ENCODE data around the gene GAS6. TPM values are rescaled to one million over a fixed set of nuclear protein-coding genes. Genes with fewer than 3 reads are reported as not detected.
A peak's percentile ranks its signal among the peaks of the same experiment; 100 is the strongest.

Gene GAS6
- total RNA-seq, 2 donors from 2014 or later, result 83.0 to 145 TPM

DNA sequence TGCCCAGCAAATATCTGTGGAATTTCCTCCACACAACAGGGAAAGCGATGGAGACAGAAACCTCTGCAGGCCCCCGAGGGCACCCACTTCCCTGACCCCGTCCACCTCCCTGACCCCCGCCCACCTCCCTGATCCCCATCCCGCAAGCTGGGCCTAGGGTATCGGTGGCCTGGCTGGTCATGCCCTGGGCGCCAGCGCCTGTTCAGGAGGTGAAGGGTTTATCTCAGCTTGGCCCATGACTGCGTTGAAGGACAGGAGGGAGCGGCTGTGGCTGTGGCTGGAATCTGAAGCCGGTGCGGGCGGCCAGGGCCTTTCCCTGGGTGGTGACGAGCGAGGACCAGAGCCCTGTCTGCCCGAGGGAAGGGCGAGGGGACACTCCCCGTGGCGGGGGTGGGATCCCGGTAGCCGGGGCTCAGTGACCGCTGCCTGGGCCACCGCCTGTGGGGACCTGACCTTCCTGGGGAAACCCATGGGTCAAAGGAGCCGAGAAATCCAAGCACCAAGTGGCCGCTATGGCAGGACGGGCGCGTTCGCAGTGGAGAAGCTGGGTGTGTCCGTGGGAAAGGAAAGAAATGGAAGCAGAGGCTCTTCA is 20.7 kb downstream of the GAS6 start:
- H3K36me3 ChIP-seq (replicated peaks in 1 of 2; ENCODE audit: insufficient read depth in 1 of 2, low read depth in 2 of 2), result no peaks in the 10 kb centered on the region
- no peaks in the 10 kb centered on the region for H3K9me3 ChIP-seq
- ATAC-seq (no peak), DNase-seq (no peak)
- no peak for TF ChIP-seq POLR2A (IDR thresholded peaks at IDR 0.05)
- TF ChIP-seq, protein P1, sequence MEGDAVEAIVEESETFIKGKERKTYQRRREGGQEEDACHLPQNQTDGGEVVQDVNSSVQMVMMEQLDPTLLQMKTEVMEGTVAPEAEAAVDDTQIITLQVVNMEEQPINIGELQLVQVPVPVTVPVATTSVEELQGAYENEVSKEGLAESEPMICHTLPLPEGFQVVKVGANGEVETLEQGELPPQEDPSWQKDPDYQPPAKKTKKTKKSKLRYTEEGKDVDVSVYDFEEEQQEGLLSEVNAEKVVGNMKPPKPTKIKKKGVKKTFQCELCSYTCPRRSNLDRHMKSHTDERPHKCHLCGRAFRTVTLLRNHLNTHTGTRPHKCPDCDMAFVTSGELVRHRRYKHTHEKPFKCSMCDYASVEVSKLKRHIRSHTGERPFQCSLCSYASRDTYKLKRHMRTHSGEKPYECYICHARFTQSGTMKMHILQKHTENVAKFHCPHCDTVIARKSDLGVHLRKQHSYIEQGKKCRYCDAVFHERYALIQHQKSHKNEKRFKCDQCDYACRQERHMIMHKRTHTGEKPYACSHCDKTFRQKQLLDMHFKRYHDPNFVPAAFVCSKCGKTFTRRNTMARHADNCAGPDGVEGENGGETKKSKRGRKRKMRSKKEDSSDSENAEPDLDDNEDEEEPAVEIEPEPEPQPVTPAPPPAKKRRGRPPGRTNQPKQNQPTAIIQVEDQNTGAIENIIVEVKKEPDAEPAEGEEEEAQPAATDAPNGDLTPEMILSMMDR (IDR thresholded peaks at IDR 0.05), result no peak
- intact Hi-C loops (cut with DNase I), result no loop called here
- no peaks in the 10 kb centered on the region for H3K27me3 ChIP-seq
- WGBS, 2 donors, result 88% methylated on average over 25 to 28 of the region's 30 CpGs
- H3K4me3 ChIP-seq, result no peak overlapping the region
- H3K4me1 ChIP-seq, result peaks cover 33% of the 10 kb centered on the region
- H3K27ac ChIP-seq, result peak overlapping the region in 1 of 4 donors; percentile 25

DNA sequence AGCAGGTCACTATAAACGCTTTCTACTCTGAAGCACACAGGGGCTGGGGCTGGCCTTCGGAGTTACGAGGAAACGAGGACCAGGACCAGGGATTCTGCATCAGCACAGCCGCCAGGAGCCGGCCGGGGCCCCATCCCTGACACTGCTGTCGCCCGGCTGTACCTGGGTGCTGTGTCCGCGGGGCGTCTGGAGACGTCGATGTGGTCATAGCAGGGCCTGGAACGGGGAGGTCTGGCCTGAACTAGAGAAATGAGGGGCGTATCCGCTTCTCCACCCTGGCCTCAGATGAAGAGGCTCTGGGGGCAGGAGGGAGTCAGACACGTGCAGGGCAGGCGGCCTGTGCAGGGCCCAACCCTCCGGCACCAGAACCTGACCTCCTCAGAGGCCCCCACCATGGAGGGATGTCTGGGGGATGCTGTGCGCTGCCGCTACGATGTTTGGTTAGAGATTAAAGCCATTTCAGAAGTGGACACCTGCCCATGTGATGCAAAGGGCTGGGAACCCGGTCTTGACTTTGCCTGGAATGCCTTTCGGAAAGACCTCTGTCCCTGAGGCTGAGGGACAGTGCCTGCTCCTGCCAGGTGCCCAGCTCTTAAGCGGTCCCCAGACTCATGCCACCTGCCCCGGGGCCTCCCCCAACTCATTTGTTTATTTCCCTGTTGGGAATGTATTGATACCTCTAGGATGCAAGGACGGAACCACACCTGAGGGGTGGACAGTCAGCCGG is 21.4 kb downstream of the GAS6 start:
- DNase-seq, result peak in 1 of 4 donors; percentile 5
- Histone ChIP-seq H3K27ac (no peak overlapping the region), H3K9me3 (no peaks in the 10 kb centered on the region), H3K36me3 (replicated peaks in 1 of 2; ENCODE audit: insufficient read depth in 1 of 2, low read depth in 2 of 2) (no peaks in the 10 kb centered on the region), H3K27me3 (no peaks in the 10 kb centered on the region), H3K4me1 (peaks cover 39% of the 10 kb centered on the region), H3K4me3 (no peak overlapping the region)
- 92 to 94% methylated on average over 25 to 28 of the region's 29 CpGs for WGBS, 2 donors
- intact Hi-C loops (cut with DNase I), result no loop called here
- no peak for TF ChIP-seq POLR2A (IDR thresholded peaks at IDR 0.05)
- TF ChIP-seq, protein P1 (IDR thresholded peaks at IDR 0.05), result no peak
- ATAC-seq, result no peak

DNA sequence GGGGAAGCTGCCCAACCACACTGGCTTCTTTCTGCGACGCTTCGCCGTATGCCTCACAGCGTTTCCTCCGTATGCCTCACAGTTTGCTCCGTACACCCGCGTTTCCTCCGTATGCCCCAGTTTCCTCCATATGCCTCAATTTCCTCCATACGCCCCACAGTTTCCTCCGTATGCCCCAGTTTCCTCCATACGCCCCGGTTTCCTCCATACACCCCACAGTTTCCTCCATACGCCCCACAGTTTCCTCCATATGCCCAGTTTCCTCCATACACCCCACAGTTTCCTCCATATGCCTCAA is 22.6 kb downstream of the GAS6 start:
- DNase-seq (no peak), ATAC-seq (no peak)
- Histone ChIP-seq H3K4me3 (no peak overlapping the region), H3K9me3 (no peaks in the 10 kb centered on the region), H3K36me3 (replicated peaks in 1 of 2; ENCODE audit: insufficient read depth in 1 of 2, low read depth in 2 of 2) (no peaks in the 10 kb centered on the region), H3K27ac (peak overlapping the region; percentile 81 to 89 (median 85)), H3K4me1 (peaks cover 47% of the 10 kb centered on the region), H3K27me3 (no peaks in the 10 kb centered on the region)
- intact Hi-C loops (cut with DNase I), result no loop called here
- TF ChIP-seq, protein P1 (IDR thresholded peaks at IDR 0.05), result no peak
- no peak for TF ChIP-seq POLR2A (IDR thresholded peaks at IDR 0.05)
- WGBS, 2 donors, result 63 to 79% methylated on average over 15 of the region's 15 CpGs

DNA sequence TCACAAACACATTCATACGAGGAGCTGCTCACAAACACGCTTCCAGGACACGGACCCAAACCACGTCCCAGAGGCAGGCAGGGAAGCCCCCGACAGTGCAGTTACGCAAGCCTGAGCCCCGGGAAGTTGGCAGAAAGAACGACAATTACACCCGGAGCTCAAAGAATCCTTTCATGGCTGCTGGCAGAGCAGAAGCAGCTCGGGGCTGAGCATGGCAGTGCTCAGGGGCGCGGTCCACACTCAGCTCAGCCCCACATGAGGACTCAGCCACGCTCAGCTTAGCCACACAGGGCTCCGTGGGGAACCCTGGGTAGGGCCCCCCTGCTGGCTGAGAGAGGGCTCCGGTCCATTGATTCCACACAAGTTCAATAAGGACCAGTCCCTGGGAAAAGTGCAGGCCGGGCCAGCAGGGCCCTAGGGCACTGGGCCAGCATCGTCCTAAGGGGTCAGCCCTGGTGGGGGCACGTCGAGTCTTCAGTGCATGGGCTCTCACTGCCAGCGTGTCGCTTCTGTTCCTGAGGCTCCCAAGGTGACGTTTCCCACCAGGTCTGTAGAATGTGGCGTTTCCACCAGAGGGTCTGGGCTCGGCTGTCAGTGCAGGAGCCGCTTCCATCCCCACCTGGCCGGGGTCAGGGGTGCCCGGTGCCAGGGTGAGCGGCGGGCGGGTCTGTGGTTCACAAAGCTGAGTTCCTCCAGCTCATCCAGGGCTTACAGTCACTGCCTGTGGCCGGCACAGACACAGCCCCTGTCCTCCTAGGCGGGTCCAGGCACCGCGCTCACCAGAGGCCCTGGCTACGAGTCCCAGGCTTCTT is 23.1 kb downstream of the GAS6 start:
- WGBS, 2 donors, result 72 to 80% methylated on average over 17 to 27 of the region's 35 CpGs
- no peak for TF ChIP-seq POLR2A (IDR thresholded peaks at IDR 0.05)

DNA sequence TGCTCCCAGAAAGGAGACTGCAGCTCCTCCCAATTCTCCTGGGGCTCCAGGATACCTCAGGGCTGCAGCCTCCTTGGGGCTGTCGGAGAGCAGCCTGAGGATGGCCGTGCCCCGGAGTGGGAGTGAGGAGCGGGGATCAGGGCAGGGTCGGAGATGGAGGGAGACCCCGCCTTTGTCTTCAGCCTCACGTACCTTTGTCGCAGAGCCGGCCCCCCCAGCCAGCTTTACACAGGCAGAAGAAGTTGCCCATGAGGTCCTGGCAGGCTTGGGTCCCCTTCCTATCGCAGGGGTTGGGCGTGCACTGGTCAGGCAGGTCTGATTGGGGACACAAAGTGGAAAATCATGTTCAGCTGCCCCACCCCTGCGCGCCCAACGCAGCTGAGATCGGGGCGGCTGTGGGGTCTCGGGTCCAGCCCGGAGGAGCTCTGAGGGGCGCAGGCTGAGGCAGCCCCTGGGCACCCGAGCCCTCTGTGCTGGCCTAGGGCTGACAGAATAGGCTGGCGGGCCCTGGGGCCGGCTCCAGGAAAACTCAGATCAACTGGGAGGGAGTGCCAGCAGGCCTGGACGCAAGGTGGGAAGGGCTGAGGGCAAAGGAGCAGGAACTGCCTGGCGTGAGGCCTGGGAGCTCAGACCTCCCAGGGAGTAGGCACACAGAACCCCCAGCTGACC is 24.2 kb downstream of the GAS6 start:
- peak overlapping the region; percentile 81 to 89 (median 85) for H3K27ac ChIP-seq
- H3K27me3 ChIP-seq, result no peaks in the 10 kb centered on the region
- peaks cover 47% of the 10 kb centered on the region for H3K4me1 ChIP-seq
- H3K4me3 ChIP-seq, result no peak overlapping the region
- no peaks in the 10 kb centered on the region for H3K9me3 ChIP-seq
- intact Hi-C loops (cut with DNase I), result no loop called here
- peak; percentile 68 for ATAC-seq
- peak; percentile 50 to 74 (median 70) for DNase-seq
- peaks cover 0 to 3% of the 10 kb centered on the region in 2 donors for H3K36me3 ChIP-seq (replicated peaks in 1 of 2; ENCODE audit: insufficient read depth in 1 of 2, low read depth in 2 of 2)
- 76 to 83% methylated on average over 21 to 23 of the region's 24 CpGs for WGBS, 2 donors
- peak in 2 of 3 donors; percentile 36 to 48 for TF ChIP-seq POLR2A (IDR thresholded peaks at IDR 0.05)
- TF ChIP-seq, protein P1 (IDR thresholded peaks at IDR 0.05), result no peak

More for the DNA sequence above, 23.1 kb downstream of the GAS6 start:
- H3K4me3 ChIP-seq, result no peak overlapping the region
- peak overlapping the region; percentile 81 to 89 (median 85) for H3K27ac ChIP-seq
- ATAC-seq (peak; percentile 18), DNase-seq (peak in 2 of 4 donors; percentile 42 to 54)
- intact Hi-C loops (cut with DNase I), result no loop called here
- no peaks in the 10 kb centered on the region for H3K27me3 ChIP-seq
- peaks cover 47% of the 10 kb centered on the region for H3K4me1 ChIP-seq
- no peaks in the 10 kb centered on the region for H3K36me3 ChIP-seq (replicated peaks in 1 of 2; ENCODE audit: insufficient read depth in 1 of 2, low read depth in 2 of 2)
- H3K9me3 ChIP-seq, result no peaks in the 10 kb centered on the region
